Keratinocyte (primary cell): Measurements from ENCODE around the gene PLXNA2. TPM values are rescaled to one million over a fixed set of nuclear protein-coding genes. Genes with fewer than 3 reads are reported as not detected.

Experiments used
- DNase-seq: peaks from one replicate; pipeline ENCODE4 v3.0.0-alpha.2; 2011; ENCODE audit warnings: low read depth, missing footprints, low spot score
- FAIRE-seq: peaks from 2 replicates; lab custom pipeline; 2011; peaks lifted over from hg19 to GRCh38; lab: Jason Lieb, UNC
- H2AFZ ChIP-seq: 2 replicates; pipeline ENCODE4 v1.6.0; 2012; ENCODE audit warnings: low read length, control low read depth, inconsistent platforms; ENCODE audit not compliant: control insufficient read depth
- H3K27ac ChIP-seq: 2 replicates; pipeline ENCODE4 v1.5.1; 2011; ENCODE audit warnings: low read length; ENCODE audit not compliant: control insufficient read depth, insufficient read depth
- H3K27me3 ChIP-seq: 3 replicates; pipeline ENCODE4 v1.6.0; 2011; ENCODE audit warnings: low read length; ENCODE audit not compliant: control insufficient read depth, insufficient read depth; ENCODE audit errors: extremely low read depth
- H3K36me3 ChIP-seq, 2 experiments: 2 replicates in 1 of 2; 3 replicates in 1 of 2; pipeline ENCODE4 v1.5.1; 2011; ENCODE audit warnings: low read length in 2 of 2, mild to moderate bottlenecking in 1 of 2; ENCODE audit not compliant: control insufficient read depth in 2 of 2, insufficient read depth in 2 of 2; ENCODE audit errors: extremely low read depth in 1 of 2
- H3K4me1 ChIP-seq: 3 replicates; pipeline ENCODE4 v1.5.1; 2011; ENCODE audit warnings: low read length; ENCODE audit not compliant: control insufficient read depth, insufficient read depth; ENCODE audit errors: extremely low read depth
- H3K4me2 ChIP-seq: 3 replicates; pipeline ENCODE4 v1.6.0; 2011; ENCODE audit warnings: low read depth, low read length; ENCODE audit not compliant: control insufficient read depth, insufficient read depth; ENCODE audit errors: extremely low read depth
- H3K4me3 ChIP-seq, 3 experiments: fragments of 200-600 bp in 1 of 3; sonication (generic) in 1 of 3; 2 replicates in 2 of 3; 3 replicates in 1 of 3; pipeline ENCODE4 v1.5.1; 2011 to 2016; ENCODE audit warnings: low read length in 3 of 3, mild to moderate bottlenecking in 3 of 3, control low read depth in 2 of 3, inconsistent platforms in 1 of 3, low read depth in 1 of 3, mixed read lengths in 1 of 3, mixed run types in 1 of 3, moderate library complexity in 1 of 3; ENCODE audit not compliant: control insufficient read depth in 2 of 3, insufficient read depth in 2 of 3; ENCODE audit errors: extremely low read depth in 1 of 3
- H3K79me2 ChIP-seq: 2 replicates; pipeline ENCODE4 v1.6.0; 2012; ENCODE audit warnings: low read length; ENCODE audit not compliant: control insufficient read depth, insufficient read depth
- H3K9ac ChIP-seq: 3 replicates; pipeline ENCODE4 v1.6.0; 2011; ENCODE audit warnings: low read length; ENCODE audit not compliant: control insufficient read depth, insufficient read depth; ENCODE audit errors: extremely low read depth
- H3K9me1 ChIP-seq: 3 replicates; pipeline ENCODE4 v1.6.0; 2011; ENCODE audit warnings: low read length; ENCODE audit not compliant: control insufficient read depth, insufficient read depth; ENCODE audit errors: extremely low read depth
- H3K9me3 ChIP-seq: 2 replicates; pipeline ENCODE4 v1.5.1; 2012; ENCODE audit warnings: low read depth, low read length; ENCODE audit not compliant: control insufficient read depth
- H4K20me1 ChIP-seq: 3 replicates; pipeline ENCODE4 v1.6.0; 2011; ENCODE audit warnings: low read length; ENCODE audit not compliant: control insufficient read depth, insufficient read depth; ENCODE audit errors: extremely low read depth
- EZH2 ChIP-seq: IDR thresholded peaks from one replicate; pipeline ENCODE4 v1.6.1; 2012; ENCODE audit warnings: inconsistent platforms, mild to moderate bottlenecking, low read length, moderate library complexity
- dilution Hi-C: fragments of 300-500 bp; cut with MboI; formaldehyde crosslinking; loops from one replicate; pipeline ENCODE4 v1.7.0; 2020; ENCODE audit warnings: low sequenced_read_pairs; ENCODE audit not compliant: extremely low pct_ligation_motif_present
- polyA plus RNA-seq, 5 experiments: library from polyadenylated mRNA; depleted of rRNA in 3 of 5; stranded (reverse) in 3 of 5; stranded (forward) in 1 of 5; unstranded in 1 of 5; fragments of >200 nt; gene quantifications; 1 replicate in 1 of 5; 2 replicates in 3 of 5; 3 replicates in 1 of 5; pipeline versions ENCODE4 v1.2.1 to v1.2.3, GENCODE V29; 2011 to 2012; ENCODE audit warnings: missing spikeins in 2 of 5, low read depth in 1 of 5, low replicate concordance in 1 of 5
- TF ChIP-seq, protein P1 (sequence below), 3 experiments: IDR thresholded peaks in 1 of 3; conservative IDR thresholded peaks in 1 of 3; optimal IDR thresholded peaks in 1 of 3; 2 replicates in 2 of 3; 3 replicates in 1 of 3; pipeline versions ENCODE3 to v1.5.1; 2011; ENCODE audit warnings: low read length in 3 of 3, mild to moderate bottlenecking in 3 of 3, moderate library complexity in 2 of 3, control low read depth in 1 of 3, inconsistent platforms in 1 of 3; ENCODE audit not compliant: insufficient read depth in 2 of 3; ENCODE audit errors: extremely low read depth in 1 of 3

PLXNA2 gene
- polyA plus RNA-seq, 1 donor (not counting 4 experiments of a cell fraction or from before 2014, with no cell fraction given), result 6.7 TPM

DNA sequence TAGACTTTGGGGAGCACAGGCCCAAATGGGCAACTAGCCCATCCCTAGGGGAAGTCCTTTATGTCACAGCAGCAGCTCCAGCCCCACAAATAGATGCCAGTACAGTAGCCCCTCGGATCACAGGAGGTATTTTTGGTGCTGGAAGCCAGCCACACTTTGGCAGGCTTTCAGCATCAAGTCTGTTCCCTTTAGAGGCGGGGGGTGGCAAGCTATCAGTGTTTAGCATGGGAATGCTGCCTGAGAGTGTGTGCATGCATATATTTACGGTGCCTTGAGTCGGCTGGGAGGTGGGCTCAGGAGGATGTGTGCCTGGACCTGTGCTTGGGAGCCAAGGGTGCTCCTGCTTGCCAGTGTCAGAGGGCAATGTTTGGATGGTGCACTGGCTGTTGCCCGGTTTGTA is 3.5 kb upstream of the PLXNA2 start:
- dilution Hi-C loops, result no loop called here
- no peaks in the 10 kb centered on the region for H4K20me1 ChIP-seq
- H2AFZ ChIP-seq, result no peak overlapping the region
- peaks cover 12% of the 10 kb centered on the region for H3K79me2 ChIP-seq
- H3K9me1 ChIP-seq, result no peaks in the 10 kb centered on the region
- no peak overlapping the region for H3K4me3 ChIP-seq
- FAIRE-seq (no peak), DNase-seq (no peak)
- H3K4me1 ChIP-seq, result peaks cover 13% of the 10 kb centered on the region
- no peaks in the 10 kb centered on the region for H3K9me3 ChIP-seq
- no peak overlapping the region for H3K9ac ChIP-seq
- H3K4me2 ChIP-seq, result no peak overlapping the region
- H3K27me3 ChIP-seq, result no peaks in the 10 kb centered on the region
- TF ChIP-seq, protein P1, sequence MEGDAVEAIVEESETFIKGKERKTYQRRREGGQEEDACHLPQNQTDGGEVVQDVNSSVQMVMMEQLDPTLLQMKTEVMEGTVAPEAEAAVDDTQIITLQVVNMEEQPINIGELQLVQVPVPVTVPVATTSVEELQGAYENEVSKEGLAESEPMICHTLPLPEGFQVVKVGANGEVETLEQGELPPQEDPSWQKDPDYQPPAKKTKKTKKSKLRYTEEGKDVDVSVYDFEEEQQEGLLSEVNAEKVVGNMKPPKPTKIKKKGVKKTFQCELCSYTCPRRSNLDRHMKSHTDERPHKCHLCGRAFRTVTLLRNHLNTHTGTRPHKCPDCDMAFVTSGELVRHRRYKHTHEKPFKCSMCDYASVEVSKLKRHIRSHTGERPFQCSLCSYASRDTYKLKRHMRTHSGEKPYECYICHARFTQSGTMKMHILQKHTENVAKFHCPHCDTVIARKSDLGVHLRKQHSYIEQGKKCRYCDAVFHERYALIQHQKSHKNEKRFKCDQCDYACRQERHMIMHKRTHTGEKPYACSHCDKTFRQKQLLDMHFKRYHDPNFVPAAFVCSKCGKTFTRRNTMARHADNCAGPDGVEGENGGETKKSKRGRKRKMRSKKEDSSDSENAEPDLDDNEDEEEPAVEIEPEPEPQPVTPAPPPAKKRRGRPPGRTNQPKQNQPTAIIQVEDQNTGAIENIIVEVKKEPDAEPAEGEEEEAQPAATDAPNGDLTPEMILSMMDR (optimal IDR thresholded peaks at IDR 0.05 in 1 of 3, IDR thresholded peaks at IDR 0.05 in 1 of 3, conservative IDR thresholded peaks at IDR 0.05 in 1 of 3; ENCODE audit: extremely low read depth in 1 of 3, insufficient read depth in 2 of 3, low read length in 3 of 3), result no peak
- TF ChIP-seq EZH2, result no peak
- no peak overlapping the region for H3K27ac ChIP-seq
- no peaks in the 10 kb centered on the region for H3K36me3 ChIP-seq

DNA sequence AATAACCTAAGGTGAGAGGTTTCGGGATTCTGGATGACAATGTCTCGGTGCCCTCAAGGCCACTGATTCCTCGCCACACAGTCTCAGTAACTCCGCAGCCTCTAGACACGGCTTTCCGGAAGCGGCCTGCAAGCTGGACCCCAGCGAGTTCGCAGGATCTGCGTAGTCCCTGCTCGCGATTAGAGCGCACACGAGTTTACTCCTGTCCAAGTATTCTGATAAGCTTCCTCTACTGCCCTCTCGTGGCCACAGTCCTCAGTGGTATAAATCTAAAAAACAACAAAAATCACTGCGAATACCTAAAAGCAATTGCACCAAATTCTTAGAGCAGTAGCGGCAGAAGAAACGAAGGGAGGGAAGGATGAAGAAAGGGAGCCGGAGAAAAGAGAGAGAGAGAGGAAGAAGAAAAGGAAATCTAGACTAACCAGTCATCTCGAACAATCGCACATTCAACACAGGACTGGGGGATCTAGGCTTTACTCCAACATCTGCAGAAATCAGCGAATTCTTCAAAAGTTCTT is 1.1 kb upstream of the PLXNA2 start:
- H3K79me2 ChIP-seq, result peaks cover 36% of the 10 kb centered on the region
- H3K4me3 ChIP-seq, result peak overlapping the region in 2 of 3 experiments; percentile 55 to 92
- H3K9ac ChIP-seq, result peak overlapping the region; percentile 47
- peaks cover 0 to 6% of the 10 kb centered on the region in 2 experiments for H3K36me3 ChIP-seq
- TF ChIP-seq, protein P1 (optimal IDR thresholded peaks at IDR 0.05 in 1 of 3, IDR thresholded peaks at IDR 0.05 in 1 of 3, conservative IDR thresholded peaks at IDR 0.05 in 1 of 3; ENCODE audit: extremely low read depth in 1 of 3, insufficient read depth in 2 of 3, low read length in 3 of 3), result peak; percentile 69 to 75 (median 70)
- no peak for TF ChIP-seq EZH2
- dilution Hi-C loops, result no loop called here
- FAIRE-seq (peak; percentile 94), DNase-seq (peak; percentile 66)
- peak overlapping the region; percentile 91 for H3K4me2 ChIP-seq
- H3K9me1 ChIP-seq, result no peaks in the 10 kb centered on the region
- peaks cover 38% of the 10 kb centered on the region for H3K4me1 ChIP-seq
- peak overlapping the region; percentile 36 for H3K27ac ChIP-seq
- H3K9me3 ChIP-seq, result no peaks in the 10 kb centered on the region
- no peaks in the 10 kb centered on the region for H3K27me3 ChIP-seq
- peak overlapping the region; percentile 77 for H2AFZ ChIP-seq
- H4K20me1 ChIP-seq, result no peaks in the 10 kb centered on the region
